K562 (cell line): ENCODE results near the gene SLC4A2. TPM values are rescaled to one million over a fixed set of nuclear protein-coding genes. Genes with fewer than 3 reads are reported as not detected.
A peak's percentile ranks its signal among the peaks of the same experiment; 100 is the strongest.

ENCODE experiments used
- CCNT2 ChIP-seq: IDR thresholded peaks from 2 replicates; pipeline ENCODE4 v1.6.1; 2011; ENCODE audit warnings: borderline replicate concordance, low read depth, mild to moderate bottlenecking, moderate library complexity, mixed read lengths, low read length; ENCODE audit not compliant: insufficient read length; ENCODE audit errors: extremely low read depth
- CHD4 ChIP-seq: fragments of 200-600 bp; sonication (generic); IDR thresholded peaks from 3 replicates; pipeline ENCODE4 v1.6.1; 2012; ENCODE audit warnings: low read depth, mild to moderate bottlenecking, mixed read lengths, low read length, inconsistent platforms; ENCODE audit not compliant: insufficient read depth, insufficient replicate concordance, poor library complexity, severe bottlenecking
- EWSR1 ChIP-seq: fragments of 450-650 bp; IDR thresholded peaks from 2 replicates; pipeline ENCODE4 v1.6.1; 2018; ENCODE audit warnings: borderline replicate concordance, mild to moderate bottlenecking, low read depth, moderate library complexity; ENCODE audit not compliant: partially characterized antibody
- FOXA1 ChIP-seq: fragments of 450-650 bp; IDR thresholded peaks from 2 replicates; pipeline ENCODE4 v1.6.1; 2016; ENCODE audit warnings: mild to moderate bottlenecking, borderline replicate concordance
- MTA2 ChIP-seq: fragments of 450-650 bp; IDR thresholded peaks from 2 replicates; pipeline ENCODE4 v1.6.1; 2016; ENCODE audit warnings: low read depth
- NCOA6 ChIP-seq: fragments of 450-650 bp; IDR thresholded peaks from 2 replicates; pipeline ENCODE4 v1.6.1; 2017; ENCODE audit warnings: mild to moderate bottlenecking
- RB1 ChIP-seq: fragments of 450-650 bp; IDR thresholded peaks from 2 replicates; pipeline ENCODE4 v1.6.1; 2017; ENCODE audit warnings: low read depth, mild to moderate bottlenecking
- RBM17 ChIP-seq: fragments of 200-400 bp; formaldehyde crosslinking; IDR thresholded peaks from 2 replicates; pipeline ENCODE4 v1.6.1; 2017; ENCODE audit warnings: low read depth, mild to moderate bottlenecking, low read length, borderline replicate concordance
- RFX5 ChIP-seq: IDR thresholded peaks from 2 replicates; pipeline ENCODE4 v1.6.1; 2011; ENCODE audit warnings: low read depth, mild to moderate bottlenecking, improper control_type of control experiment, low read length
- RFX7 ChIP-seq: fragments of 250-450 bp; sonication (Bioruptor Pico); IDR thresholded peaks from 2 replicates; pipeline ENCODE4 v1.5.1; 2021; ENCODE audit warnings: mild to moderate bottlenecking
- SIN3A ChIP-seq, 2 experiments: fragments of 150-350 bp in 1 of 2; IDR thresholded peaks; 2 replicates each; pipeline ENCODE4 v1.6.1; 2011 to 2016; ENCODE audit warnings: borderline replicate concordance in 2 of 2, low read depth in 2 of 2, low read length in 2 of 2, mild to moderate bottlenecking in 2 of 2, moderate library complexity in 2 of 2; ENCODE audit not compliant: control insufficient read depth in 1 of 2
- TAF15 ChIP-seq: fragments of 200-400 bp; formaldehyde crosslinking; IDR thresholded peaks from 2 replicates; pipeline ENCODE4 v1.6.1; 2017; ENCODE audit warnings: mild to moderate bottlenecking, low read depth, low read length, moderate library complexity
- ZNF507 ChIP-seq: conservative IDR thresholded peaks from 2 replicates; pipeline ENCODE4 v1.6.1; 2017; ENCODE audit warnings: missing genetic modification characterization, missing compliant biosample characterization
- ZNF79 ChIP-seq: fragments of 250-450 bp; sonication (Bioruptor Pico); IDR thresholded peaks from 2 replicates; pipeline ENCODE4 v1.4.0; 2020; ENCODE audit warnings: low read depth, mild to moderate bottlenecking, moderate library complexity
- polyA plus RNA-seq, 8 experiments: library from polyadenylated mRNA; depleted of rRNA in 4 of 8; stranded (reverse) in 5 of 8; unstranded in 3 of 8; fragments of >200 nt; fragmentation: Nextera tagmentation in 2 of 8; fragmentation: Illumina TruSeq in 1 of 8; extraction: Ambion mirVana in 2 of 8; extraction: Trizol in 1 of 8; gene quantifications; 2 replicates each; pipeline versions ENCODE4 v1.2.1 to v1.2.3, GENCODE V29; 2011 to 2014; ENCODE audit warnings: inconsistent platforms in 1 of 8, missing spikeins in 1 of 8
- total RNA-seq, 7 experiments: library from RNA; depleted of rRNA in 6 of 7; stranded (reverse); fragments of >200 nt in 6 of 7; fragmentation: Illumina TruSeq in 2 of 7; extraction: Trizol in 2 of 7; gene quantifications; 2 replicates each; pipeline versions ENCODE4 v1.2.1 to v1.2.3, GENCODE V29; 2011 to 2021; ENCODE audit warnings: low replicate concordance in 1 of 7
- TF ChIP-seq, protein P1 (sequence below): sonication (generic); formaldehyde crosslinking; IDR thresholded peaks from 2 replicates; pipeline ENCODE4 v1.9.0; 2022; ENCODE audit warnings: mild to moderate bottlenecking, missing genetic modification reagents
- TF ChIP-seq, protein P2 (sequence below): sonication (generic); formaldehyde crosslinking; IDR thresholded peaks from 2 replicates; pipeline ENCODE4 v1.8.0; 2022; ENCODE audit warnings: mild to moderate bottlenecking, missing genetic modification reagents
- TF ChIP-seq, protein P3 (sequence below): fragments of 200-800 bp; sonication (Bioruptor generic); IDR thresholded peaks from 2 replicates; pipeline ENCODE4 v1.6.1; 2016; ENCODE audit warnings: missing genetic modification characterization, missing compliant biosample characterization
- TF ChIP-seq, protein P4 (sequence below): fragments of 150-350 bp; conservative IDR thresholded peaks from 2 replicates; pipeline ENCODE4 v1.6.1; 2014; ENCODE audit warnings: low read length

Gene SLC4A2
- total and polyA plus RNA-seq, 9 of the 15 experiments (the other 6 are each of a cell fraction or from before 2014, with no cell fraction given) = 11.4 to 375 (median 130) TPM

DNA sequence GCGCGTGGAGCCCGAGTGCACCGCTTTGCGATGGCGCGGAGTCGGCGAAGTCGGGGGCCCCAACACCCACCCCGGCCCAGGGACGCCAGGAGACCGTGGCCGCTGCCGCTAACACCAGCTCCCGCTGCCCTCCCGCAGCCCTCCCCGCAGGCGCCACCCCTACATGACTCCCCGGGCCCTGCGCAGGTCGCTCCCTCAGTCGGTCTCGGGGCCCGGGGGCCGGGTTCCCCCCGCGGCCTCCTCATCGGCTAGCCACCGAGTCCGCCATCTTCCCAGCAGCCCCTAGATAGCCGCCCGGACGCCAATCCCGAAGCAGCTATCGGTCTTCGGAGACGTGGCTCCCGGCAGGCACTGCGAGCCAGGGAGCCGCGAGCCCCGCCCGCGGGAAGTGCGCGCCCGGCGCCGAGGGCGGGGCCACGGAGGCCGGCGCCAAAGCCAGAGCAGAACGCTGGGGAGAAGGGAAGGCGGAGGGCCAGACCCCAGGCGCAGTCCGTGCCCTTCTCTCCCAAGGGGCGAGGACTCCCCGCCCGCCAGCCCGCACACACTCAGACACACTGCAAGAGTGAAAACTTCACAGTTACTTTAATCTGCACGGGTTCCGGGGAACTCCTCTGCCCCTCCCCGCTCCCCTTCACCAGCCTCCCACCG, 21.3 kb downstream of the SLC4A2 start, which contains the start of gene FASTK (continued):
- 0 out of 4 replicates have a peak, but pooled peaks have one; percentile 59 to 91 for TF ChIP-seq SIN3A (IDR thresholded peaks at IDR 0.05; ENCODE audit: borderline replicate concordance in 2 of 2, control insufficient read depth in 1 of 2, low read depth in 2 of 2, low read length in 2 of 2)
- TF ChIP-seq CHD4 = no peak
- no peak for TF ChIP-seq ZNF507
- peak; percentile 83; the same call in 1 of the 2 replicates for TF ChIP-seq RFX7 (CRISPR knock-in tag)
- TF ChIP-seq, protein P1, sequence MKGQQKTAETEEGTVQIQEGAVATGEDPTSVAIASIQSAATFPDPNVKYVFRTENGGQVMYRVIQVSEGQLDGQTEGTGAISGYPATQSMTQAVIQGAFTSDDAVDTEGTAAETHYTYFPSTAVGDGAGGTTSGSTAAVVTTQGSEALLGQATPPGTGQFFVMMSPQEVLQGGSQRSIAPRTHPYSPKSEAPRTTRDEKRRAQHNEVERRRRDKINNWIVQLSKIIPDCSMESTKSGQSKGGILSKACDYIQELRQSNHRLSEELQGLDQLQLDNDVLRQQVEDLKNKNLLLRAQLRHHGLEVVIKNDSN (CRISPR knock-in tag) = no peak
- no peak for TF ChIP-seq NCOA6
- TF ChIP-seq RBM17 = no peak
- TF ChIP-seq, protein P2, sequence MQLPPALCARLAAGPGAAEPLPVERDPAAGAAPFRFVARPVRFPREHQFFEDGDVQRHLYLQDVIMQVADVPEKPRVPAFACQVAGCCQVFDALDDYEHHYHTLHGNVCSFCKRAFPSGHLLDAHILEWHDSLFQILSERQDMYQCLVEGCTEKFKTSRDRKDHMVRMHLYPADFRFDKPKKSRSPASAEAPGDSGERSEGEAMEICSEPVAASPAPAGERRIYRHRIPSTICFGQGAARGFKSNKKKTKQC = no peak; the same call in none of the 2 replicates
- no peak for TF ChIP-seq ZNF79 (CRISPR knock-in tag)
- TF ChIP-seq, protein P3, sequence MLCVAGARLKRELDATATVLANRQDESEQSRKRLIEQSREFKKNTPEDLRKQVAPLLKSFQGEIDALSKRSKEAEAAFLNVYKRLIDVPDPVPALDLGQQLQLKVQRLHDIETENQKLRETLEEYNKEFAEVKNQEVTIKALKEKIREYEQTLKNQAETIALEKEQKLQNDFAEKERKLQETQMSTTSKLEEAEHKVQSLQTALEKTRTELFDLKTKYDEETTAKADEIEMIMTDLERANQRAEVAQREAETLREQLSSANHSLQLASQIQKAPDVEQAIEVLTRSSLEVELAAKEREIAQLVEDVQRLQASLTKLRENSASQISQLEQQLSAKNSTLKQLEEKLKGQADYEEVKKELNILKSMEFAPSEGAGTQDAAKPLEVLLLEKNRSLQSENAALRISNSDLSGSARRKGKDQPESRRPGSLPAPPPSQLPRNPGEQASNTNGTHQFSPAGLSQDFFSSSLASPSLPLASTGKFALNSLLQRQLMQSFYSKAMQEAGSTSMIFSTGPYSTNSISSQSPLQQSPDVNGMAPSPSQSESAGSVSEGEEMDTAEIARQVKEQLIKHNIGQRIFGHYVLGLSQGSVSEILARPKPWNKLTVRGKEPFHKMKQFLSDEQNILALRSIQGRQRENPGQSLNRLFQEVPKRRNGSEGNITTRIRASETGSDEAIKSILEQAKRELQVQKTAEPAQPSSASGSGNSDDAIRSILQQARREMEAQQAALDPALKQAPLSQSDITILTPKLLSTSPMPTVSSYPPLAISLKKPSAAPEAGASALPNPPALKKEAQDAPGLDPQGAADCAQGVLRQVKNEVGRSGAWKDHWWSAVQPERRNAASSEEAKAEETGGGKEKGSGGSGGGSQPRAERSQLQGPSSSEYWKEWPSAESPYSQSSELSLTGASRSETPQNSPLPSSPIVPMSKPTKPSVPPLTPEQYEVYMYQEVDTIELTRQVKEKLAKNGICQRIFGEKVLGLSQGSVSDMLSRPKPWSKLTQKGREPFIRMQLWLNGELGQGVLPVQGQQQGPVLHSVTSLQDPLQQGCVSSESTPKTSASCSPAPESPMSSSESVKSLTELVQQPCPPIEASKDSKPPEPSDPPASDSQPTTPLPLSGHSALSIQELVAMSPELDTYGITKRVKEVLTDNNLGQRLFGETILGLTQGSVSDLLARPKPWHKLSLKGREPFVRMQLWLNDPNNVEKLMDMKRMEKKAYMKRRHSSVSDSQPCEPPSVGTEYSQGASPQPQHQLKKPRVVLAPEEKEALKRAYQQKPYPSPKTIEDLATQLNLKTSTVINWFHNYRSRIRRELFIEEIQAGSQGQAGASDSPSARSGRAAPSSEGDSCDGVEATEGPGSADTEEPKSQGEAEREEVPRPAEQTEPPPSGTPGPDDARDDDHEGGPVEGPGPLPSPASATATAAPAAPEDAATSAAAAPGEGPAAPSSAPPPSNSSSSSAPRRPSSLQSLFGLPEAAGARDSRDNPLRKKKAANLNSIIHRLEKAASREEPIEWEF (CRISPR knock-in tag) = no peak
- TF ChIP-seq, protein P4, sequence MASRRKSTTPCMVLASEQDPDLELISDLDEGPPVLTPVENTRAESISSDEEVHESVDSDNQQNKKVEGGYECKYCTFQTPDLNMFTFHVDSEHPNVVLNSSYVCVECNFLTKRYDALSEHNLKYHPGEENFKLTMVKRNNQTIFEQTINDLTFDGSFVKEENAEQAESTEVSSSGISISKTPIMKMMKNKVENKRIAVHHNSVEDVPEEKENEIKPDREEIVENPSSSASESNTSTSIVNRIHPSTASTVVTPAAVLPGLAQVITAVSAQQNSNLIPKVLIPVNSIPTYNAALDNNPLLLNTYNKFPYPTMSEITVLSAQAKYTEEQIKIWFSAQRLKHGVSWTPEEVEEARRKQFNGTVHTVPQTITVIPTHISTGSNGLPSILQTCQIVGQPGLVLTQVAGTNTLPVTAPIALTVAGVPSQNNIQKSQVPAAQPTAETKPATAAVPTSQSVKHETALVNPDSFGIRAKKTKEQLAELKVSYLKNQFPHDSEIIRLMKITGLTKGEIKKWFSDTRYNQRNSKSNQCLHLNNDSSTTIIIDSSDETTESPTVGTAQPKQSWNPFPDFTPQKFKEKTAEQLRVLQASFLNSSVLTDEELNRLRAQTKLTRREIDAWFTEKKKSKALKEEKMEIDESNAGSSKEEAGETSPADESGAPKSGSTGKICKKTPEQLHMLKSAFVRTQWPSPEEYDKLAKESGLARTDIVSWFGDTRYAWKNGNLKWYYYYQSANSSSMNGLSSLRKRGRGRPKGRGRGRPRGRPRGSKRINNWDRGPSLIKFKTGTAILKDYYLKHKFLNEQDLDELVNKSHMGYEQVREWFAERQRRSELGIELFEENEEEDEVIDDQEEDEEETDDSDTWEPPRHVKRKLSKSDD = peak; percentile 88
- no peak for TF ChIP-seq RFX5
- TF ChIP-seq TAF15 = no peak
- TF ChIP-seq EWSR1 = no peak
- peak; percentile 97 for TF ChIP-seq CCNT2
- peak; percentile 99 for TF ChIP-seq RB1
- no peak for TF ChIP-seq MTA2
- no peak for TF ChIP-seq FOXA1
